Measurements from ENCODE around the gene MCAM. TPM values are rescaled to one million over a fixed set of nuclear protein-coding genes. Genes with fewer than 3 reads are reported as not detected.

The MCAM gene
- total RNA-seq, 1 donor from 2014 or later: 7.5 TPM

DNA sequence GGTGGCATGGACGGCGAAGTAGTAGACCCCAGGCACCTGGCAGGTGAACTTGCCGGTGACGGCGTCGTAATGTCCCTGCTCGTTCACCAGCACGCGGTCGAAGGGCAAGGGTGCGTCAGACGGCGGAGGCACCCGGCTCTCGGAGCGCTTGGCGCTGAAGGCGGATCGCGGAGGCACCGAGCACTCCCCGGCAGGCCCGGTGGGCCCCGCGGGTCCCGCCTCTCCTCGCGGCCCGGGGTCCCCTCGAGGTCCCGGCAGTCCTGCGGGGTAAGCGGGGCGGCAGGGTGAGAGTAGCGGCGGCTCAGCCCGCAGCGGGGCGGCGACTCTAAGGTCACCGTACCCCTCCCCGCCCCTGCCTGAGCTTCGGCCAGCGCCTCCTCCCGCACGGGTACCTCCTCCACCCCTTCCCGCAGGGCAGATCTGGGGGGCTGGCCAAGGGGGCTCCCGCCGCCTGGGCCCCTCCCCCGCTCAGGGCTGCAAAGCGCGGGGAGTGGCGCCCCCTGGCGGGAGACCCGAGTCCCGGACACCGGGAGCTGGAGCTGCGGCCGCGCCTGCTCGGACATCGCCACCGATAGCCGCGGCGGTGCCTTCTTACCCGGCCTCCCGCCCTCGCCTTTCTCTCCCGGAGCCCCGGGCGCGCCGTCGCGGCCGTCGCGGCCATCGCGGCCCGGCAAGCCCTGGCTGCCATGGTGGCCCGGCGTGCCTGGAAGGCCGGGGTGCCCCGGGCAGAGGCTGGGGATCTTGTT lies 22.8 kb upstream of the MCAM start:
- Mint-ChIP-seq H3K9me3 (no peaks in the 10 kb centered on the region), H3K36me3 (ENCODE audit: low read depth) (peaks cover 15% of the 10 kb centered on the region), H3K4me3 (peak overlapping the region; percentile 65), H3K27me3 (peaks cover 41% of the 10 kb centered on the region), H3K4me1 (peaks cover 24% of the 10 kb centered on the region), H3K27ac (no peak overlapping the region)
- intact Hi-C loops (cut with micrococcal nuclease): loop anchor here (5.0 kb wide), 1 partner anchor 427 kb away; no protein-coding TSS in a partner anchor
- DNase-seq: peak; percentile 87

GRCh38 chr11:119338965-119339588 lies 22.1 kb upstream of the MCAM start:
- peaks cover 17% of the 10 kb centered on the region for H3K36me3 Mint-ChIP-seq (ENCODE audit: low read depth)
- intact Hi-C loops (cut with micrococcal nuclease): loop anchor here (1.0 to 5.0 kb wide), 3 partner anchors 18 to 427 kb away; partner anchors contain the start of gene CBL
- peaks cover 40% of the 10 kb centered on the region for H3K27me3 Mint-ChIP-seq
- peaks cover 26% of the 10 kb centered on the region for H3K4me1 Mint-ChIP-seq
- DNase-seq: no peak
- no peaks in the 10 kb centered on the region for H3K9me3 Mint-ChIP-seq
- peak overlapping the region; percentile 65 for H3K4me3 Mint-ChIP-seq
- H3K27ac Mint-ChIP-seq: no peak overlapping the region

GRCh38 chr11:119338318-119338890 lies 21.5 kb upstream of the MCAM start:
- Mint-ChIP-seq H3K36me3 (ENCODE audit: low read depth) (peaks cover 17% of the 10 kb centered on the region), H3K9me3 (no peaks in the 10 kb centered on the region), H3K4me1 (peaks cover 31% of the 10 kb centered on the region), H3K27ac (no peak overlapping the region), H3K4me3 (peak overlapping the region; percentile 41), H3K27me3 (peaks cover 37% of the 10 kb centered on the region)
- peak; percentile 92 for DNase-seq
- intact Hi-C loops (cut with micrococcal nuclease): loop anchor here (1.0 to 5.0 kb wide), 3 partner anchors 17 to 426 kb away; partner anchors contain the start of gene CBL

DNA sequence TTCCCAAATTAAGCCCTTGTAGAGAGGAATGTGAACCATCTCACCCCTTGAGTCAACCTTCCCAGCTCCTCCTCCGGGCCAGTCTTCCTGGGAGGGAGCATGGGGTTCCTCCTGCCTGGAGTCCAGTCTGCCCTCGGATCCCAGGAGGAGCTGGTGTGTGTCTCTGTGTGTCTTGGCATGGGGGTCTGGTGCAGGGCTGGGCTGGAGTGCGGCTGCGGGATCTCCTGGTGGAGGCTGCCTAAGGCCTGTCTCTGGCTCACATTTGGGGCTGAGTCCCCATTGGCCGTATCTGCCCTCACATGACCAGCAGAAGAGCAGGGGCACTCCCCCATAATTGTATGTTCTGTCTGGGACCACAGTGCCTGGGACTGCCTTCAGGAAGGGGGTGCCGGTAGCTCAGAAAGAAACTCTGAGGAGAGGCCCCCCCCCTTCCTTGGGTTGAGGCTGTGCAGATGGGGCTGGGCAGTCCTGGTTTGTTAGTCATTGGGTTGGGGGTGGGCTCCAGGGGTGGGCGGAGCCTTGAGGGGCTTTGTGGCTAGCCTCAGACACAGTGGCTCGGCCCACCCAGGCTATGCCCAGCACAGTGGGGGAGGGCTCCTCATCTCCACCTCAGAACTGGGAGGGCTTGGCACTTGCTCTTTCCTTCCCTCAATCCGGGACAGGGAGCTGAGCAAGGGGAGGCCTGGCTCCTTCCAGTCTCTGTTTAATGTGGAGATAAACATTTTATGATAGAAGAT lies 20.8 kb upstream of the MCAM start:
- Mint-ChIP-seq H3K27me3 (peaks cover 30% of the 10 kb centered on the region), H3K36me3 (ENCODE audit: low read depth) (peaks cover 17% of the 10 kb centered on the region), H3K4me3 (no peak overlapping the region), H3K9me3 (no peaks in the 10 kb centered on the region), H3K4me1 (peaks cover 34% of the 10 kb centered on the region), H3K27ac (no peak overlapping the region)
- intact Hi-C loops (cut with micrococcal nuclease): loop anchor here (1.0 to 5.0 kb wide), 3 partner anchors 16 to 425 kb away; partner anchors contain the start of gene CBL
- DNase-seq: no peak

GRCh38 chr11:119336744-119337469 lies 20.0 kb upstream of the MCAM start:
- no peaks in the 10 kb centered on the region for H3K9me3 Mint-ChIP-seq
- intact Hi-C loops (cut with micrococcal nuclease): loop anchor here (5.0 kb wide), 1 partner anchor 425 kb away; no protein-coding TSS in a partner anchor
- peaks cover 35% of the 10 kb centered on the region for H3K4me1 Mint-ChIP-seq
- peaks cover 17% of the 10 kb centered on the region for H3K36me3 Mint-ChIP-seq (ENCODE audit: low read depth)
- peak overlapping the region; percentile 74 for H3K4me3 Mint-ChIP-seq
- H3K27me3 Mint-ChIP-seq: peaks cover 24% of the 10 kb centered on the region
- DNase-seq: no peak
- no peak overlapping the region for H3K27ac Mint-ChIP-seq

GRCh38 chr11:119335655-119336543 lies 19.0 kb upstream of the MCAM start:
- Mint-ChIP-seq H3K4me1 (peaks cover 35% of the 10 kb centered on the region), H3K4me3 (peak overlapping the region; percentile 95), H3K9me3 (no peaks in the 10 kb centered on the region), H3K36me3 (ENCODE audit: low read depth) (peaks cover 17% of the 10 kb centered on the region), H3K27me3 (peaks cover 17% of the 10 kb centered on the region), H3K27ac (peak overlapping the region; percentile 62)
- no peak for DNase-seq
- intact Hi-C loops (cut with micrococcal nuclease): loop anchor here (5.0 kb wide), 1 partner anchor 424 kb away; no protein-coding TSS in a partner anchor

DNA sequence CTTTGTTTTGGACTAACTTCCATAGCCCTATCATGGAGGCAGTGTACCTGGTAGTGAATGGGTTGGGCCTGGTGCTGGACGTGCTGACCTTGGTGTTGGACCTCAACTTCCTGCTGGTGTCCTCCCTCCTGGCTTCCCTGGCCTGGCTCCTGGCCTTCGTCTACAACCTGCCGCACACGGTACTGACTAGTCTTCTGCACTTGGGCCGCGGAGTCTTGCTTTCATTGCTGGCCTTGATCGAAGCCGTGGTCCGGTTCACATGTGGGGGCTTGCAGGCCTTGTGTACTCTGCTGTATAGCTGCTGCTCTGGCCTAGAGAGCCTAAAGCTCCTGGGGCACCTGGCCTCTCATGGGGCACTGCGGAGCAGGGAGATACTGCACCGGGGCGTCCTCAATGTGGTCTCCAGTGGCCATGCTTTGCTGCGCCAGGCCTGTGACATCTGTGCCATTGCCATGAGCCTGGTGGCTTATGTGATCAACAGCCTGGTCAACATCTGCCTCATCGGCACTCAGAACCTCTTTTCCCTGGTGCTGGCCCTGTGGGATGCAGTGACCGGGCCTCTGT lies 18.2 kb upstream of the MCAM start:
- peak overlapping the region; percentile 99 for H3K27ac Mint-ChIP-seq
- peak overlapping the region; percentile 95 for H3K4me3 Mint-ChIP-seq
- intact Hi-C loops (cut with micrococcal nuclease): loop anchor here (5.0 kb wide), 1 partner anchor 423 kb away; no protein-coding TSS in a partner anchor
- peaks cover 35% of the 10 kb centered on the region for H3K4me1 Mint-ChIP-seq
- peaks cover 17% of the 10 kb centered on the region for H3K36me3 Mint-ChIP-seq (ENCODE audit: low read depth)
- peaks cover 21% of the 10 kb centered on the region for H3K27me3 Mint-ChIP-seq
- DNase-seq: no peak
- H3K9me3 Mint-ChIP-seq: no peaks in the 10 kb centered on the region

DNA sequence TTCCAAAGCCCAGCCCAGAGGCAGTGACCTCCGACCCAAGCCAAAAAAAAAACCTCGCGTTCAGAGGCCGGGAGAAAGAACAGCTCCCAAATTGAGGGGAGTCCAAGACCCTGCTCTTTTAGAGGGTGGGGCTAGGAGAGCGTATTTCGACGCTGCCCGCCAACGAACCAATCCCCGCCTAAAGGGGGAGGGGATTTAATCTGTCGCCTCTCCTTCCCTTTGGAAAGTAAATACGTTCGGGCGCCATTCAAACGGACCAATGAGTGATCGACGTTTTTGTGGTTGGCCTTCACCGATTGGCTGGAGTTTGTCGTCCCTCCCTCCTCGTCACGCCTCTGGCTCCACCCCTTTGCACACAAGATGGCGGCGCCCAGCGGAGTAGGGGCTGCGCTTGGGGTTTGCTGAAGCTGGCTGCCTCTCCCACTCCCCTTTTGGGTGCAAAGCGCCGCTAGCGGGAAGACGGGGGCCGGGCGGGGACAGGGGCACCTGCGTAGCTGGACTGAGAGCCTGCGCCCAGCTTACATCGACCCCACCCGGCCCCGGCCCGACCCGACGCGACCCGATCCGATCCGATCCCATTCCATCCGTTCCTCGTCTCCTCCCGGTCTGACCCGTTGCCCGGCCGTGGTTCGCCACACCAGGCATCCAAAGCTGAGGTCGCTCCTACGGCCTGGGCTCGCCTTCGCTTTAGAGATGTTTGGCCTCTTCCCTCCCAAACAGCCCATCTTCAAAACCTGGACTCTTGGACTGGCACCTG lies 17.4 kb upstream of the MCAM start, which contains the start of gene RNF26:
TSS of gene RNF26 (plus strand) at position 354 of the 757 bp plus-strand sequence. CDS start 596 bp downstream, outside the sequence.
- Mint-ChIP-seq H3K4me3 (peak within 1 kb of the TSS; percentile 95), H3K4me1 (peaks cover 34% of the 10 kb centered on the region), H3K36me3 (ENCODE audit: low read depth) (peaks cover 17% of the 10 kb centered on the region), H3K9me3 (no peaks in the 10 kb centered on the region), H3K27ac (peak within 1 kb of the TSS; percentile 99), H3K27me3 (peaks cover 23% of the 10 kb centered on the region)
- DNase-seq: peak; percentile 99
- intact Hi-C loops (cut with micrococcal nuclease): loop anchor here (1.0 kb wide), 2 partner anchors 11 to 128 kb away; partner anchors contain the start of gene CBL

GRCh38 chr11:119332111-119332765 lies 15.3 kb upstream of the MCAM start:
- Mint-ChIP-seq H3K4me3 (peak overlapping the region; percentile 95), H3K36me3 (ENCODE audit: low read depth) (peaks cover 12% of the 10 kb centered on the region), H3K9me3 (no peaks in the 10 kb centered on the region), H3K27ac (peak overlapping the region; percentile 51), H3K4me1 (peaks cover 25% of the 10 kb centered on the region), H3K27me3 (peaks cover 17% of the 10 kb centered on the region)
- no peak for DNase-seq
- intact Hi-C loops (cut with micrococcal nuclease): no loop called here

DNA sequence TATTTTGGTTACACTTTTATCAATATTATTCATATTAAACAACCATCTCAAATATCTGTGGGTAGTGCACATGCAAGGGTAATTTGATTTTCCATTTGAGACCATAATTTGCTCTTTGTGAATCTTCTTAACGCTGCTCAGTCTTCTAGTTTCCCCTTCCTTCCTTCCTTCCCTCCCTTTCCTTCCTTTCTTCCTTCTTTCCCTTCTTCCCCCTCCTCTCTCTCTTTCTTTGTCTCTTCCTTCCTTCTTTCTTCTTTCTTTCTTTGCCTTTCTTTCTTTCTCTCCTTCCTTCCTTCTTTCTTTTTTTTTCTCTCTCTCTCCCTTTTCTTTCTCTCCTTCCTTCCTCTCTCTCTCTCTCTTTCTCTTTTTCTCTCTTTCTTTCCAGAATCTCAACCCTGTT lies 13.3 kb upstream of the MCAM start:
- Mint-ChIP-seq H3K27ac (no peak overlapping the region), H3K4me1 (peaks cover 13% of the 10 kb centered on the region), H3K4me3 (no peak overlapping the region), H3K27me3 (peaks cover 17% of the 10 kb centered on the region), H3K36me3 (ENCODE audit: low read depth) (peaks cover 2% of the 10 kb centered on the region), H3K9me3 (no peaks in the 10 kb centered on the region)
- intact Hi-C loops (cut with micrococcal nuclease): no loop called here
- DNase-seq: no peak

GRCh38 chr11:119329320-119329719 lies 12.4 kb upstream of the MCAM start:
- H3K9me3 Mint-ChIP-seq: no peaks in the 10 kb centered on the region
- peaks cover under 1% of the 10 kb centered on the region for H3K36me3 Mint-ChIP-seq (ENCODE audit: low read depth)
- intact Hi-C loops (cut with micrococcal nuclease): no loop called here
- peaks cover 17% of the 10 kb centered on the region for H3K27me3 Mint-ChIP-seq
- H3K27ac Mint-ChIP-seq: no peak overlapping the region
- H3K4me3 Mint-ChIP-seq: no peak overlapping the region
- peaks cover 9% of the 10 kb centered on the region for H3K4me1 Mint-ChIP-seq
- DNase-seq: no peak

Measured in activated CD4-positive, alpha-beta T cell treated with anti-CD3 and anti-CD28 coated beads, Interleukin-2, amount 10 ng/mL, durations not matched to agents 24 days and 14 days (primary cell).